Measurements from ENCODE around the gene NET1.
"Not testable (repeated sequence)": the region's sequence is repeated elsewhere in the genome, so short reads cannot be mapped to it uniquely, and the experiment has no call there.

- not testable (repeated sequence) for TF ChIP-seq POLR2AphosphoS5 (IDR thresholded peaks at IDR 0.05); EP300 (IDR thresholded peaks at IDR 0.05); CTCF (IDR thresholded peaks at IDR 0.05); POLR2A (IDR thresholded peaks at IDR 0.05; ENCODE audit: low read depth)
Measured at GRCh38 chr10:5475088-5475487, 62.7 kb downstream of the NET1 start.

Data from esophagus muscularis mucosa (tissue), 4 donors.